DND-41 (cell line): ENCODE results near the gene TMEM248.

ENCODE experiments used
- EZH2 ChIP-seq: IDR thresholded peaks from 3 replicates; pipeline ENCODE4 v1.6.1; 2012; ENCODE audit warnings: borderline replicate concordance, low read depth, mild to moderate bottlenecking, moderate library complexity, low read length, inconsistent platforms; ENCODE audit not compliant: severe bottlenecking
- TF ChIP-seq, protein P1 (sequence below): IDR thresholded peaks from 2 replicates; pipeline ENCODE4 v1.5.1; 2012; ENCODE audit warnings: borderline replicate concordance, low read length, moderate library complexity, mild to moderate bottlenecking; ENCODE audit not compliant: poor library complexity, severe bottlenecking; ENCODE audit errors: extremely low read depth

DNA sequence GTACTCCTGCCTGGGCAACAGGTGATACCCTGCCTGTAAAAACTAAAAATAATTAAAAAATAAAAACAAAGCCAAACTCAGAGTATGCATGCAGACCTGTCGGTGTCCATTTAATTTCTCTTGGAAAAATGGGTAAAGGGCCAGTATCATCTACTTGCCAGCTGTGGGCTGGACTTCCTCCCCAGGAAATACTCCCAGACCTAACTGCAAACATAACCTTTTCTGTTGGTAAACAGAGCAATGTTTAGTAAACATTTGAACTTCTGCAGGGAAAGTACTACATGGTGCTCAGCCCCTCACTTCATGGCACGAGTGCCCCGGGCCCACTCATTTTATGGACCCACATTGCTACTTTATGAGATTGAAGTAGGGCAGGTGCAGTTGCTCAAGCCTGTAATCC lies 10.2 kb upstream of the TMEM248 start:
- TF ChIP-seq, protein P1, sequence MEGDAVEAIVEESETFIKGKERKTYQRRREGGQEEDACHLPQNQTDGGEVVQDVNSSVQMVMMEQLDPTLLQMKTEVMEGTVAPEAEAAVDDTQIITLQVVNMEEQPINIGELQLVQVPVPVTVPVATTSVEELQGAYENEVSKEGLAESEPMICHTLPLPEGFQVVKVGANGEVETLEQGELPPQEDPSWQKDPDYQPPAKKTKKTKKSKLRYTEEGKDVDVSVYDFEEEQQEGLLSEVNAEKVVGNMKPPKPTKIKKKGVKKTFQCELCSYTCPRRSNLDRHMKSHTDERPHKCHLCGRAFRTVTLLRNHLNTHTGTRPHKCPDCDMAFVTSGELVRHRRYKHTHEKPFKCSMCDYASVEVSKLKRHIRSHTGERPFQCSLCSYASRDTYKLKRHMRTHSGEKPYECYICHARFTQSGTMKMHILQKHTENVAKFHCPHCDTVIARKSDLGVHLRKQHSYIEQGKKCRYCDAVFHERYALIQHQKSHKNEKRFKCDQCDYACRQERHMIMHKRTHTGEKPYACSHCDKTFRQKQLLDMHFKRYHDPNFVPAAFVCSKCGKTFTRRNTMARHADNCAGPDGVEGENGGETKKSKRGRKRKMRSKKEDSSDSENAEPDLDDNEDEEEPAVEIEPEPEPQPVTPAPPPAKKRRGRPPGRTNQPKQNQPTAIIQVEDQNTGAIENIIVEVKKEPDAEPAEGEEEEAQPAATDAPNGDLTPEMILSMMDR, result no peak
- no peak for TF ChIP-seq EZH2
